HCT116 (cell line): Measurements from ENCODE around the gene LYSET.
"Not testable (repeated sequence)": the region's sequence is repeated elsewhere in the genome, so short reads cannot be mapped to it uniquely, and the experiment has no call there.

Experiments used
- CEBPB ChIP-seq: IDR thresholded peaks from 2 replicates; pipeline ENCODE4 v1.6.1; 2012; ENCODE audit warnings: low read depth
- EGR1 ChIP-seq: IDR thresholded peaks from 2 replicates; pipeline ENCODE4 v1.6.1; 2012; ENCODE audit warnings: low read depth
- EZH2phosphoT487 ChIP-seq: fragments of 200-600 bp; IDR thresholded peaks from 2 replicates; pipeline ENCODE4 v1.6.1; 2018; ENCODE audit warnings: antibody characterized with exemption, borderline replicate concordance
- JUND ChIP-seq: IDR thresholded peaks from 2 replicates; pipeline ENCODE4 v1.6.1; 2012
- POLR2AphosphoS5 ChIP-seq: IDR thresholded peaks from 2 replicates; pipeline ENCODE4 v1.6.1; 2011; ENCODE audit warnings: mild to moderate bottlenecking, low read depth, low read length, moderate library complexity
- RAD21 ChIP-seq: IDR thresholded peaks from 2 replicates; pipeline ENCODE4 v1.6.1; 2012; ENCODE audit warnings: low read depth, mild to moderate bottlenecking
- TCF7L2 ChIP-seq: IDR thresholded peaks from 2 replicates; pipeline ENCODE4 v1.7.0; 2011; ENCODE audit warnings: borderline replicate concordance, inconsistent platforms; ENCODE audit not compliant: insufficient read depth, insufficient read length; ENCODE audit errors: extremely low read depth
- YY1 ChIP-seq: IDR thresholded peaks from 2 replicates; pipeline ENCODE4 v1.6.1; 2011; ENCODE audit warnings: low read length, low read depth, moderate library complexity, mild to moderate bottlenecking; ENCODE audit not compliant: insufficient replicate concordance; ENCODE audit errors: extremely low read depth
- ZNF274 ChIP-seq: fragments of 200-500 bp; sonication (Bioruptor generic); IDR thresholded peaks from 2 replicates; pipeline ENCODE4 v1.6.1; 2014; ENCODE audit warnings: mild to moderate bottlenecking, low read depth, low read length, inconsistent platforms
- TF ChIP-seq, protein P1 (sequence below), 3 experiments: fragments of 200-600 bp in 1 of 3; sonication (generic) in 1 of 3; IDR thresholded peaks in 2 of 3; conservative IDR thresholded peaks in 1 of 3; 2 replicates each; pipeline ENCODE4 v1.5.1; 2012 to 2017; ENCODE audit warnings: low read depth in 2 of 3, low read length in 2 of 3, antibody characterized with exemption in 1 of 3, borderline replicate concordance in 1 of 3, control low read depth in 1 of 3, mild to moderate bottlenecking in 1 of 3, mixed read lengths in 1 of 3, mixed run types in 1 of 3, moderate library complexity in 1 of 3; ENCODE audit not compliant: insufficient read depth in 1 of 3
- TF ChIP-seq, protein P2 (sequence below): IDR thresholded peaks from 2 replicates; pipeline ENCODE4 v1.6.1; 2012; ENCODE audit warnings: low read depth
- TF ChIP-seq, protein P3 (sequence below): IDR thresholded peaks from 2 replicates; pipeline ENCODE4 v1.6.1; 2012

DNA sequence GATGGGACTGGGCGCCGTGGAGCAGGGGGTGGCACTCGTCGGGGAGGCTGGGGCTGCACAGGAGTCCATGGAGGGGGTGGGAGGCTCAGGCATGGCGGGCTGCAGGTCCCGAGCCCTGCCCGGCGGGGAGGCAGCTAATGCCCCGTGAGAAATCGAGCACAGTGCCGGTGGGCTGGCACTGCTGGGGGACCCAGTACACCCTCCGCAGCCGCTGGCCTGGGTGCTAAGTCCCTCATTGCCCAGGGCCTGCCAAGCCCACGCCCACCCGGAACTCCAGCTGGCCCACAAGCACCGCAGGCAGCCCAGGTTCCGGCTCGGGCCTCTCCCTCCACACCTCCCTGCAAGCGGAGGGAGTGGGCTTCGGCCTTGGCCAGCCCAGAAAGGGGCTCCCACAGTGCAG lies 15.0 kb upstream of the LYSET start:
- TF ChIP-seq, protein P1, sequence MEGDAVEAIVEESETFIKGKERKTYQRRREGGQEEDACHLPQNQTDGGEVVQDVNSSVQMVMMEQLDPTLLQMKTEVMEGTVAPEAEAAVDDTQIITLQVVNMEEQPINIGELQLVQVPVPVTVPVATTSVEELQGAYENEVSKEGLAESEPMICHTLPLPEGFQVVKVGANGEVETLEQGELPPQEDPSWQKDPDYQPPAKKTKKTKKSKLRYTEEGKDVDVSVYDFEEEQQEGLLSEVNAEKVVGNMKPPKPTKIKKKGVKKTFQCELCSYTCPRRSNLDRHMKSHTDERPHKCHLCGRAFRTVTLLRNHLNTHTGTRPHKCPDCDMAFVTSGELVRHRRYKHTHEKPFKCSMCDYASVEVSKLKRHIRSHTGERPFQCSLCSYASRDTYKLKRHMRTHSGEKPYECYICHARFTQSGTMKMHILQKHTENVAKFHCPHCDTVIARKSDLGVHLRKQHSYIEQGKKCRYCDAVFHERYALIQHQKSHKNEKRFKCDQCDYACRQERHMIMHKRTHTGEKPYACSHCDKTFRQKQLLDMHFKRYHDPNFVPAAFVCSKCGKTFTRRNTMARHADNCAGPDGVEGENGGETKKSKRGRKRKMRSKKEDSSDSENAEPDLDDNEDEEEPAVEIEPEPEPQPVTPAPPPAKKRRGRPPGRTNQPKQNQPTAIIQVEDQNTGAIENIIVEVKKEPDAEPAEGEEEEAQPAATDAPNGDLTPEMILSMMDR (IDR thresholded peaks at IDR 0.05 in 2 of 3, conservative IDR thresholded peaks at IDR 0.05 in 1 of 3; ENCODE audit: borderline replicate concordance in 1 of 3, insufficient read depth in 1 of 3, low read depth in 2 of 3, low read length in 2 of 3): not testable (repeated sequence)
- not testable (repeated sequence) for TF ChIP-seq ZNF274, POLR2AphosphoS5, CEBPB, JUND, EGR1, RAD21, EZH2phosphoT487, TCF7L2, YY1
- TF ChIP-seq, protein P2, sequence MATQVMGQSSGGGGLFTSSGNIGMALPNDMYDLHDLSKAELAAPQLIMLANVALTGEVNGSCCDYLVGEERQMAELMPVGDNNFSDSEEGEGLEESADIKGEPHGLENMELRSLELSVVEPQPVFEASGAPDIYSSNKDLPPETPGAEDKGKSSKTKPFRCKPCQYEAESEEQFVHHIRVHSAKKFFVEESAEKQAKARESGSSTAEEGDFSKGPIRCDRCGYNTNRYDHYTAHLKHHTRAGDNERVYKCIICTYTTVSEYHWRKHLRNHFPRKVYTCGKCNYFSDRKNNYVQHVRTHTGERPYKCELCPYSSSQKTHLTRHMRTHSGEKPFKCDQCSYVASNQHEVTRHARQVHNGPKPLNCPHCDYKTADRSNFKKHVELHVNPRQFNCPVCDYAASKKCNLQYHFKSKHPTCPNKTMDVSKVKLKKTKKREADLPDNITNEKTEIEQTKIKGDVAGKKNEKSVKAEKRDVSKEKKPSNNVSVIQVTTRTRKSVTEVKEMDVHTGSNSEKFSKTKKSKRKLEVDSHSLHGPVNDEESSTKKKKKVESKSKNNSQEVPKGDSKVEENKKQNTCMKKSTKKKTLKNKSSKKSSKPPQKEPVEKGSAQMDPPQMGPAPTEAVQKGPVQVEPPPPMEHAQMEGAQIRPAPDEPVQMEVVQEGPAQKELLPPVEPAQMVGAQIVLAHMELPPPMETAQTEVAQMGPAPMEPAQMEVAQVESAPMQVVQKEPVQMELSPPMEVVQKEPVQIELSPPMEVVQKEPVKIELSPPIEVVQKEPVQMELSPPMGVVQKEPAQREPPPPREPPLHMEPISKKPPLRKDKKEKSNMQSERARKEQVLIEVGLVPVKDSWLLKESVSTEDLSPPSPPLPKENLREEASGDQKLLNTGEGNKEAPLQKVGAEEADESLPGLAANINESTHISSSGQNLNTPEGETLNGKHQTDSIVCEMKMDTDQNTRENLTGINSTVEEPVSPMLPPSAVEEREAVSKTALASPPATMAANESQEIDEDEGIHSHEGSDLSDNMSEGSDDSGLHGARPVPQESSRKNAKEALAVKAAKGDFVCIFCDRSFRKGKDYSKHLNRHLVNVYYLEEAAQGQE: not testable (repeated sequence)
- TF ChIP-seq, protein P3, sequence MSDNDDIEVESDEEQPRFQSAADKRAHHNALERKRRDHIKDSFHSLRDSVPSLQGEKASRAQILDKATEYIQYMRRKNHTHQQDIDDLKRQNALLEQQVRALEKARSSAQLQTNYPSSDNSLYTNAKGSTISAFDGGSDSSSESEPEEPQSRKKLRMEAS: not testable (repeated sequence)
